Left ventricle myocardium inferior (tissue), 1 donor: ENCODE data around the gene EXTL1. TPM values are rescaled to one million over a fixed set of nuclear protein-coding genes. Genes with fewer than 3 reads are reported as not detected.

Source experiments
- DNase-seq: peaks from one replicate; pipeline ENCODE4 v3.0.0-alpha.2; 2020
- H3K27ac ChIP-seq: fragments of 200-600 bp; replicated peaks from 2 replicates; pipeline ENCODE4 v1.8.0; 2021
- H3K27me3 ChIP-seq: fragments of 200-600 bp; 2 replicates; pipeline ENCODE4 v1.8.0; 2021; ENCODE audit warnings: low read depth
- H3K36me3 ChIP-seq: fragments of 200-600 bp; 2 replicates; pipeline ENCODE4 v1.8.0; 2021
- H3K4me1 ChIP-seq: fragments of 200-600 bp; 2 replicates; pipeline ENCODE4 v1.8.0; 2021
- H3K4me3 ChIP-seq: fragments of 200-600 bp; 2 replicates; pipeline ENCODE4 v1.8.0; 2021; ENCODE audit warnings: mild to moderate bottlenecking, moderate library complexity
- H3K9me3 ChIP-seq: fragments of 200-600 bp; replicated peaks from 2 replicates; pipeline ENCODE4 v1.8.0; 2021
- CTCF ChIP-seq: fragments of 200-600 bp; IDR thresholded peaks from 2 replicates; pipeline ENCODE4 v1.8.0; 2021; ENCODE audit warnings: antibody characterized with exemption, mild to moderate bottlenecking, borderline replicate concordance
- intact Hi-C: fragments of 100-400 bp; cut with micrococcal nuclease; formaldehyde crosslinking; loops from one replicate; pipeline ENCODE4 v1.11.0; 2022
- long read RNA-seq: library from polyadenylated mRNA; unstranded; transcript quantifications from one replicate; pipeline ENCODE4 v2.0.0, GENCODE V29; 2021
- total RNA-seq: library from RNA; stranded (reverse); fragmentation: NEBNext Ultra II Directional; extraction: Animal tissue kit (Norgen Biotek cat#: 25700); gene quantifications from one replicate; pipeline ENCODE4 v1.2.1, GENCODE V29; 2021
- donor health status: DM: no; HTN: yes; CAD: no; lungs with severe emphysema.

Gene EXTL1
- 11.3 TPM for total RNA-seq
- long read RNA-seq, full-length matches to known transcripts, result 31 of 56 reads
- long read RNA-seq, partial matches to known transcripts, result 8 of 56 reads
- long read RNA-seq, other reads (novel, unspliced or antisense), result 17 of 56 reads

GRCh38 chr1:26021647-26022403, at the start of gene EXTL1:
Gene EXTL1, plus strand, starts transcription at chr1:26021775. Its CDS starts 872 bp downstream, at chr1:26022647.
- H3K36me3 ChIP-seq, result no peaks in the 10 kb centered on the region
- H3K9me3 ChIP-seq, result no peaks in the 10 kb centered on the region
- H3K4me1 ChIP-seq, result peaks cover 84% of the 10 kb centered on the region
- H3K27me3 ChIP-seq, result no peaks in the 10 kb centered on the region
- peak within 1 kb of the TSS; percentile 94 for H3K27ac ChIP-seq
- no peak for TF ChIP-seq CTCF
- H3K4me3 ChIP-seq, result peak within 1 kb of the TSS; percentile 60
- intact Hi-C loops, result no loop called here
- peak; percentile 82 for DNase-seq

GRCh38 chr1:25971811-25972180, 49.8 kb upstream of the EXTL1 start:
- H3K4me3 ChIP-seq, result no peak overlapping the region
- no peaks in the 10 kb centered on the region for H3K9me3 ChIP-seq
- H3K27me3 ChIP-seq, result no peaks in the 10 kb centered on the region
- peaks cover 99% of the 10 kb centered on the region for H3K36me3 ChIP-seq
- intact Hi-C loops, result no loop called here
- H3K27ac ChIP-seq, result no peak overlapping the region
- H3K4me1 ChIP-seq, result peaks cover 3% of the 10 kb centered on the region
- DNase-seq, result no peak
- no peak for TF ChIP-seq CTCF

- H3K27me3 ChIP-seq, result no peaks in the 10 kb centered on the region
- DNase-seq, result no peak
- H3K4me1 ChIP-seq, result no peaks in the 10 kb centered on the region
- no peaks in the 10 kb centered on the region for H3K9me3 ChIP-seq
- intact Hi-C loops, result no loop called here
- no peak overlapping the region for H3K27ac ChIP-seq
- H3K4me3 ChIP-seq, result no peak overlapping the region
- H3K36me3 ChIP-seq, result peaks cover 93% of the 10 kb centered on the region
- TF ChIP-seq CTCF, result no peak
Measured at GRCh38 chr1:25973610-25974321, 47.8 kb upstream of the EXTL1 start.

GRCh38 chr1:25977801-25978200, 43.8 kb upstream of the EXTL1 start:
- H3K27ac ChIP-seq, result no peak overlapping the region
- H3K36me3 ChIP-seq, result peaks cover 90% of the 10 kb centered on the region

GRCh38 chr1:25978403-25978802, 43.2 kb upstream of the EXTL1 start:
- H3K27ac ChIP-seq, result no peak overlapping the region
- no peak for DNase-seq
- no peaks in the 10 kb centered on the region for H3K27me3 ChIP-seq
- intact Hi-C loops, result no loop called here
- TF ChIP-seq CTCF, result no peak
- no peak overlapping the region for H3K4me3 ChIP-seq
- H3K9me3 ChIP-seq, result no peaks in the 10 kb centered on the region
- H3K36me3 ChIP-seq, result peaks cover 90% of the 10 kb centered on the region
- no peaks in the 10 kb centered on the region for H3K4me1 ChIP-seq

More at GRCh38 chr1:25977801-25978200, 43.8 kb upstream of the EXTL1 start:
- no peak for TF ChIP-seq CTCF
- intact Hi-C loops, result no loop called here
- H3K27me3 ChIP-seq, result no peaks in the 10 kb centered on the region
- H3K9me3 ChIP-seq, result no peaks in the 10 kb centered on the region
- no peak overlapping the region for H3K4me3 ChIP-seq
- no peak for DNase-seq
- H3K4me1 ChIP-seq, result no peaks in the 10 kb centered on the region
